Astrocyte of the hippocampus (primary cell): ENCODE measurements around the gene MECP2.

Experiments used
- DNase-seq: peaks from one replicate; pipeline ENCODE4 v3.0.0; 2011; ENCODE audit warnings: low read depth, low spot score

The MECP2 gene

DNA sequence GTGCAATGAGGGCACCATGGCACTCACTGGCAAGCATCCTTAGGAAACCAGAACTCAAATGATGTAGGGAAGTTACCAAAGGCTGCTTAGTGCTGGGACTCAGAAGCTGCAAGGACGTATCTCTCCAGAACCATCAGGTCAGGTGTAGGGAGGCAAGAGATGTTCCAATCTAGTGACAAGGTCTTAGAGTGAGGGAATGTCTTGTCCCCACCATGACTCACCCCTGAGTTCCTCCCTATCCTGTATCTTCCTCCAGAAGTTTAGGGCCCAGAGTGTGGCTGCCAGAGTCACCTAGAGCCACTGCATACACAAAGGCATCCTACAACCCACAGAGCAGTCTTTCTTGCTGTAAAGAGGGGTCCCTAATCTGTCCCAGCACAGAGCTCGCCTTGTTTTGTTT, 63.7 kb downstream of the MECP2 start:
- no peak for DNase-seq

DNA sequence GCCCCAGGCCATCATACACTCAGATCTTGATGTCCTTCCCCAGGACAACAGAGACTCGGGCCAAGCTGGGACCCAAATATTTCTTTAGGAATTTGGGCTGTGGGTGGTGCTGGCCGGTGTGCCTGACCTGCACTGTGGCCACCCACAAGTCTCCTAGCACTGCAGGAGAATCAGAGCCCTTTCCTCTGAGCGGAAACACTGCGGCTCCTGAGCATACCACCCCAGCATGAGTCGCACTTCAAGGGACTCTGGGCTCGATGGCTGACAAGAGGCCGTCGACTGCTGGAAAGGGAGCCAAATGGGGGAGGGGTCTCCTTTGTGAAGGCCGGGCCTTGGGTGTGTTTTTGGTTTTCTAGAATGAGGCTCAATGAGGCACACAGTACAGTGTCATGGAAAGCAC, 64.9 kb downstream of the MECP2 start:
- DNase-seq: peak; percentile 28

DNA sequence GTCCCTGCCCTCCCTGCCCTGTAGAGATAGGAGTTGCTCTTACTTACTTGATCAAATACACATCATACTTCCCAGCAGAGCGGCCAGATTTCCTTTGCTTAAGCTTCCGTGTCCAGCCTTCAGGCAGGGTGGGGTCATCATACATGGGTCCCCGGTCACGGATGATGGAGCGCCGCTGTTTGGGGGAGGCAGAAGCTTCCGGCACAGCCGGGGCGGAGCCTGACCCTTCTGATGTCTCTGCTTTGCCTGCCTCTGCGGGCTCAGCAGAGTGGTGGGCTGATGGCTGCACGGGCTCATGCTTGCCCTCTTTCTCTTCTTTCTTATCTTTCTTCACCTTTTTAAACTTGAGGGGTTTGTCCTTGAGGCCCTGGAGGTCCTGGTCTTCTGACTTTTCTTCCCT, 65.4 kb downstream of the MECP2 start:
- DNase-seq: no peak

DNA sequence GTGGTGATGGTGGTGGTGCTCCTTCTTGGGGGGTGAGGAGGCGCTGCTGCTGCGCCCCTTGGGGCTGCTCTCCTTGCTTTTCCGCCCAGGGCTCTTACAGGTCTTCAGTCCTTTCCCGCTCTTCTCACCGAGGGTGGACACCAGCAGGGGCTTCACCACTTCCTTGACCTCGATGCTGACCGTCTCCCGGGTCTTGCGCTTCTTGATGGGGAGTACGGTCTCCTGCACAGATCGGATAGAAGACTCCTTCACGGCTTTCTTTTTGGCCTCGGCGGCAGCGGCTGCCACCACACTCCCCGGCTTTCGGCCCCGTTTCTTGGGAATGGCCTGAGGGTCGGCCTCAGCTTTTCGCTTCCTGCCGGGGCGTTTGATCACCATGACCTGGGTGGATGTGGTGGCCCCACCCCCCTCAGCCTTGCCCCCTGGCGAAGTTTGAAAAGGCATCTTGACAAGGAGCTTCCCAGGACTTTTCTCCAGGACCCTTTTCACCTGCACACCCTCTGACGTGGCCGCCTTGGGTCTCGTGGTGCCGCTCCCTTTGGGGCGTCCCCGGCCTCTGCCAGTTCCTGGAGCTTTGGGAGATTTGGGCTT, 66.7 kb downstream of the MECP2 start:
- no peak for DNase-seq

DNA sequence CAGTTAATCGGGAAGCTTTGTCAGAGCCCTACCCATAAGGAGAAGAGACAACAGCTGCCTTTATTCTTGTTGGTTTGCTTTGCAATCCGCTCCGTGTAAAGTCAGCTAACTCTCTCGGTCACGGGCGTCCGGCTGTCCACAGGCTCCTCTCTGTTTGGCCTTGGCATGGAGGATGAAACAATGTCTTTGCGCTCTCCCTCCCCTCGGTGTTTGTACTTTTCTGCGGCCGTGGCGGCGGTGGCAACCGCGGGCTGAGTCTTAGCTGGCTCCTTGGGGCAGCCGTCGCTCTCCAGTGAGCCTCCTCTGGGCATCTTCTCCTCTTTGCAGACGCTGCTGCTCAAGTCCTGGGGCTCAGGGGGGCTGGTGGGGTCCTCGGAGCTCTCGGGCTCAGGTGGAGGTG, 67.3 kb downstream of the MECP2 start:
- DNase-seq: no peak

DNA sequence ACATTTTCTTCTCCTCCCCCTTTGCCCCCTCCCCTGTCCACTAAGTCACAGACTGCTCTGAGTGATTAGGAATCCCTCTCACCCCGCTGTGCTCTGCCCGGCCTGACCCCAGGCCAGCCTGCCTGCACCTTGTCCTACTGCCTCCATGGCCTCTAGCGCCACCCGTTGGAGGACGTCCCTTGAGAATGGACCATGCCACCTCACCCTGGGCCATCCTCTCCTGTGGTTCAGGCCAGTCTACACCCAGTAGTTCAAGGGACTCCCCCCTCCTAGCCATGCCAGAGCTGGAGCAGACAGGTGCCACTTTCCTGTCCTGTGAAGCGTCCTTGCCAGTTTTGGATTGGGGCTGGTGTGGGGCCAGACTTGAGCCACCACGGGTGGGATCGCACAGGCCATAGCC, 68.1 kb downstream of the MECP2 start:
- no peak for DNase-seq

DNA sequence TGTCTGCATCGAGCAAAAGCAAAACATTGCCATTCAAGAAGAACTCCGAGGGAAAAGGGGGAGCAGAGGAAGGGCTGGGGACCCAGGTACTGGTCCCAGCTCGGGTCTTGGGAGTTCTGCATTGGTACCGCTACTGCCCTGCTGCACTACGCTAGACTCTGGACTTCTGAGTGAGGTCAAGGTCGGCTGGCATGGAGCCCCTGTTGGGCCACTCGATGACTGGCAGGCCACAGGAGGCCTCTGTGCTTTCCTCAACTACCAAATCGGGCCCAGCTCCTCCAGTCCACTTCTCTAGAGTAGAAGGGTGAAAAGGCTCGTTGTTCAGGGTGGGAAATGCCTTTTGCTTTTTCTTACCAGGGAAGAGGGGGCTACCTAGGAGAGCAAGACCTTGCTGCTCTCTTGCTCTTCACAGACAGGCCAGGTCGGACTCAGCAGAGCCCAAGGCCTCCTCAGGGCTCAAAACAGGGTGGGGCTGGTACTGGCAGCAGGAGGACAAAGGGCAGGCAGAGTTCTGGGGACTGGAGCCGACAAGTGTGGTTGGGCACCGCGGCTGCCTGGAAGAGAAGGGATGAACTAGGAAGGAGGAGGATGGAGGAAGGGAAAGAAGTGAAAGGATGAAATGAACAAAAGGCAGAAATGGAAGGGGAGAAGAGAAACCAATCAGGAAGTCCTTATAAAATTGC, 68.9 kb downstream of the MECP2 start:
- DNase-seq: no peak

DNA sequence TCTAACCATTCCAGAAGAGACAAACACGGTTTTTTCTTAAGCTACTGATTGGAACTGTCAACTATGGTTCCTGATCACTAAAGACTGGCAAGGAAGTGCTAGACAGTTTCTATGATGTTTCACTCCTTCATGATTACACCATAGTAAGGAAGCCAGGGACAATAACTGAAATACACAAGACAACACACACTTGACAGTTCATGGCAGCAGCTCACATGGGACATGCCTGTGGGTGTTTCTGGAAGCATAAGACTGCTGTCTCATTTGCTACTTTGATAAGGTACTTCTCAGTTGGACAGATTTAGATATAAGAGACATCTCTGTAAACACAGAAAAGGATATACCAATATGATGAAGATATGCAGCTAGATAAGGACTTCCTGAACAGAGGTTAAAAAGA, 69.5 kb downstream of the MECP2 start:
- no peak for DNase-seq

DNA sequence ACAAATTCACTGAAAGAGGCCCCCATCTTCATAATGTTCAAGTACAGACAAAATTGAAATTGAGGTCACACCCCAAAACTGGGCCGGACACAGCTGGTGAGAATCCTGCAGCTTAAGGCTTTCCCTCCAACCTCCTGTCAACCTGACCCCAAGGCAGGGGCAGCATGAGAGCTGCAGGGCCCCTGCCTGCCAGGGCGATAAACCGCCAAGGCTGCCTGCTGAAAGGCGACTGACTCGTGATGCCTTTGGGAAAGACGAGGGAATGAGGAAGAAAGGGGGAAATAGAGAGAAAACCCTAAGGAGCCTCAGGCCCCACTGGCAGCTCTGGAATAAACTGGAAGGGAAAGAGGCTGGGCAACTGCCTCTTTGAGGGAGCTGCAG, 70.5 kb downstream of the MECP2 start:
- DNase-seq: no peak

DNA sequence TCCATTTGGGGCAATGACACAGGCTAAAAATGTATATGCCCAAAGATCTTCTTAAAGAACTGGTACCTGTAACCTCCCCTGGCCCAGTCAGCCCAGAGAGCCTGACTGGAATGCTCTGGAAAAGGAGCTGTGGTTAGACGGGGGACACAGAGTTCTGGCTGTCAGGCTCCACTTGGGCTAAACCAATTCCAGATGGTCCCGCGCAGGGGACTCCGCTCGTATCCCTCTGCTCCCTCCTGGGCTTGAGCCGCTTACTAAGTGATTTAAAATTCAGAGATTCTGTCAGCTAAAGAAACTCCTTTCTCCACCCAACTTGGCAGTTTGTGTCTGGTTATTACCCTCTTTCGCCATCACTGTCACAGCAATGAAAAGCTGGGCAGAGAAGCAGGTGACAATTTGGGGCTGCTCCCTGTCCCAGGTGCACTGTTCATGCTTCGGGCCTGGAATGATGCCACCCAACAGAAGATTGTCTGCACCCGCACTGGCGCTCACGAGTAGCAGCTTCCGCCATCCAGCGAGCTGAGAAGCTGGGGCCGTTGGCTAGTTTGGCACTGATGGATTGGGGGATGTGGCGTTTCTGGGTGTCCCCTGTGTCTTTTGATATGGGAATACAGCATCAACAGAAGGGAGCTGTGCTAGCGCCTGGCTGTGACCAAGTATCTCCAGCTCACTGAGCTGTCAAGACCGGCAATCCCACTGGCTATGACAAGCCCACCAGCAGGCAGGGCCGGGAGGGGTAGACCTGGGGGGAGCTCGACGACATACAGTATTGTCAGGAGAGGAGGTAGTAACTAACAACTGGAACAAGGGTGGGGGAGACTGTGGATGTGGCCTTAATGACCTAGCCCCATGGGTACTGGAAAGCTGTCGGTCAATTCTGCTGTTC, 71.1 kb downstream of the MECP2 start:
- no peak for DNase-seq

DNA sequence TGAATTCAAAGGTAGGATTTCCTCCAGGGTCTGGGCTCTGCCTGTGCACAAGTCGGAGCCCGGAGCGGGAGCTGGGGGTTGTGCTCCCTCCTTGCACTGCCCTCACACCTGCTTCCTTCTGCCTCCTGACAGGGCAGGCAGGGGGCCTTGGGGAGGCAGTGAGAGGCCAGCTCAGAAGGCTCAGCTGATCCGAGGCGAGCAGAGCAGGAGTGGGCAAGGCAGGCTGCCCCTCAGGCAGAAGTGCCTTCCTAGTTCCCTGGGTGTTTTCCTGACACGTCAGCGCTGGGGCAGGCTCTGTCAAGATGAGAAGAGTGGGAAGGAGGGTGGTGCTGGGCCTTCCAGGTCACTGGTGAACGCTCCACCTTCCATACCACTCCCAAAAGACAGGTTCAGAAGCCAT, 72.3 kb downstream of the MECP2 start:
- no peak for DNase-seq

DNA sequence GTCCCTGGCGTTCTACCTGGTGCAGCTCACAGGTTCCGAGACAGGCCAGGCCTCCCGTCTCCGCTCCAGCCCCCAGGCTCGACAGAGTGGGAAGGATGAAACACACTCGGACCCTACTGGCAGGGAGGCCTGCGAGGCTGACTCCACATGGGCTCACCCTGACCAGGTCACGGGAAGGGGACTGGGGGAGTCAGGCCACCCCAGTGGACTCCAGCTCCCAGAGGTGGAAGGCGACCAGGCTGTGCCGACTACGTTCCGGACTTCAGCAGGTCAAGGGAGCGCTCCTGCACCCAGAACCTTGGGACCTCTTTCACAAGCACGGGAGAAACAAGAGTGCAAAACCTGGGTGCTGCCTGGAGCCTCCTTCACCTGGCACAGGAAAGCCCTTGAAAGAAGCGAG, 73.2 kb downstream of the MECP2 start:
- DNase-seq: no peak

DNA sequence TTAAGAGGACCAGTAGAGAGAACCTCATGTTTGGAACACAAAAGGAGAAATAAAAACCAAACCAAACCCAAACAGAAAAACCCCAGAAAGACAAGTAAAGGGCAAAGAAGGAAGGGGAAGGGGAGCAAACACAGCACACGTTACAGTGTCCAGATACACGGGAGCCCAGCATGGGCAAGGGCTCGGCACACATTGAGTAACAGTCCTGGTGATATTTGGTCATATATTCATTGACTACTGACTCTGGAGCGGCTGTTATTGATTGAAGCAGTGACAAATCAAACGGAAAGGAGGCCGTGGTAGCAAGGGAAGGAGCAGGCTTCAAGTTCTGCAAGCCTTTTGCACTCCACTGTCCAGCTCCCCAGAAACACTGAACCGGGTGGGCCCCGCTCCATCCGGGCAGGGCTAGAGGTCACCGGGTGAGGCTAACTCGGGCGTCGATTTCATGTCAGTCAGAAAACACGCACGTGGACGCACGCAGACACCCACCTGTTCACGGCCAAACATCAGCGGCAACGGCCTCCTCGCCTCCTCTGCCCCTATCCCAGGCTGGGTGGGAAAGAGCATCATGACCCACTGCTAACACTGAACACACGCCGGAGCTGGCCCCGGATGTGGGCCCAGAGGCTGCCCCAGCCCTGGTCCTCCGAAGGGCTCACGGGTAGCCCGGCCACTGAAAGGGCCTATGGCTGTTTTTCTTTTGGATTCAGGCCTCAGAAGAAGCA, 74.1 kb downstream of the MECP2 start:
- DNase-seq: no peak

DNA sequence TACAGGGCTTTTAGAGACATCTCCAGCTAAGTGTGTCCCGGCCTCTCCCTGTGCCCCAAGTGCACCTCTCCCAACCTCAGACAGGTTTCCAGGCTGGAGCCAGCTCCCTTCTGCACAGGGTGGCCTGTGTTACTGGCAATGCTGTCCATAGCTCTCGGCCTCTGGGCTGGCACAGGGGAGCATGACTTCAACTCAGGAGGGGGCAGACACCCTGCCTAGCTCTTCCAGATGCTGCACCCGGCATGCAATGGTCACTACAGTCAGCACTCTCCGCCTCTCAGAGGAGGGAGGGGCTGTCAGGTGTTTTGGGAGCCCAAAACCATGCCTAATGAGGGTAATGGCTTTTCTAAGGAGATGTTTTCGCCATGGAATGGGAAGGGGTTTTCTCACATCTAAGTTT, 75.4 kb downstream of the MECP2 start:
- no peak for DNase-seq

DNA sequence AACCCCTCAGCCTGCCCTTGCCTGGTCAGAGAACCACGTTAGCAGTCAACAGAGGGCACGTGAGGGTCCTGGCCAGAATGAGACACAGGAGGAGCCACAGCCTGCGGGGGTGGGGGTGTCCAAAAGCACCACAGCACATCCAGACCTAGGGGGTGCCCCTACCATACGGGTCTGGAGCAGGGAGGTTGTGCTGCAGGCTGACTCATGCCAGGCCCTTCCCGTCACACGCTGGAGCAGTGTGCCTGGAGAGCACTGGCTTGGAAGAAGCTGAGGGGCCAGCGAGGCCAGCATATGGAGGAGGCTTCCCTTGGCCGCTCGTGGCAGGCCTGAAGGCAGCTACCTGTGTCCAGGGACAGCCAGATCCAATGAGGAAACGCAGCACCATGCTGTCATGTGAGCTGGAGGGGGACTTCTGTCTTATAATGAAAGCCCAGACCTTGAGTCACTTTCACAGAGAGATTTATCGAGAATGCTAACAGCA, 76.3 kb downstream of the MECP2 start:
- peak; percentile 71 for DNase-seq

DNA sequence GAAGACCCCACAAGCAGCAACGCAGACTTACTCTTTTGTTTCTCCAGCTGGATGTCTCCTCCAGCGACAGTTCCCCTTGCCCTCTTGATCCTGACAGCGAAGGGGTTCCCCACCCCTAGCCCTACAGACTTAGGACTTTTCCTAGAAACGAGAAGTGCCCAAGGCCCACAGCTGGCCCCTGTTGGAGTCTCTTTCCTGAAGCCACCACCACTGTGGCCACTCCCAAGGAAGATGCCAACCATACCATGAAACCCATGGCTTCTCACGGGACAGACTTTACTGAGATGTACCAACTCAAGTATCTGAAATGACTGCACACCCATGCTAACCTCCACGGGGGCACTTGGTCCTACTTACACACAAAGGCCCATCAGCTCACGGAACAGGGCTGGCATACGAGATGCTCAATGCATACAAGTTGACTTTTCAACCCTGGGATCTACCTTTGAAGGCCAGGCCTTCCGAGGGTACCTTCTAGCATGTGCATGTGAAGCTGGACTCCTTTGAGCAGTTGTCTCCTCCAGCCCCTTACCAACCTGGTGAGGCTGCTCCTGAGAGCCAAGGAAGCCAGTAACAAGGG, 76.9 kb downstream of the MECP2 start:
- no peak for DNase-seq

DNA sequence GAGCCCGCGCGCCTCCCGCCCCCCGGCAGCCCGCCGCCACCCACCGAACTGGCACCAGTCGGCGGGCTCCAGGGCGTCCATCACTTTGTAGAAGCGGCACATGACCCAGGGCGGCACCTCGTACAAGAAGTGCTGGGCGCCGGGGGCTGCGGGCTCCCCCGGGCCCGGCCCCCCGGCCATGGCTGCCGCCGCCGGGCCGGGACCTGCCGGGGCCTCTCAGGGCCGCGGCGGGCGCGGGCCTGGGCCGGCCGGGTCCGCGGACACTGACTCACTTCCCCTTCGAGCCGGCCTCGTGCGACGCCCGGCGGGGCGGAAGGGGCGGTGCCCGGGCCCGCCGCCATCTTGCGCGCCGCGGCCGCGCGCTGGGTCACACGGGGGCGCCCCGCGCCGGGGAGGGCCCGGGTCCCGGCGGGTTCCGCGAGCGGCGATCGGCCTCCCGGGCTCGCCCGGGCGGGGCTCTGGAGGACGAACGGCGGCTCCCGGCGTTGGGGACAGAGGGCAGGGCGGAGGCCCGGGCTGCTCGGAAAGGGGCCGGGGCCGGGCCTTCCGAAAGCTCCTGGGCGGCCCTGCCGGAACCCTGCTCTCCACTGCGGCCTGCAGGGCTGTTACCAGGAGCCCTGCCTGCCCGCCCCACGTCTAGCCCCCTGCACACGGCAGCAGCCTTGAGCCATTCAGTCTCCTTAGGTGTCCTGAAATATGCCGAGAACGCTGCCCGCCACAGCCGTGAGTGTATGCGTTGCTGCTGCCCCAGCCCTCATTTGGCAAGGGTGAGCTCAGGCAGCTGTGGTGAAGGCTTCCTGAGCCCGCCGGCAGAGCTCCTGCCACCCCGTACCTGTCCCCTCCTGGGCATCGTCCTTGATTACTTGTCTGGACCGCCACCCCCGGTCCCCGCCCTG, 77.6 kb downstream of the MECP2 start, which contains the start of gene IRAK1:
IRAK1 (minus strand) TSS at position 270 of the 896 bp plus-strand sequence; CDS start at position 180, 90 bp downstream.
- DNase-seq: peak; percentile 83

DNA sequence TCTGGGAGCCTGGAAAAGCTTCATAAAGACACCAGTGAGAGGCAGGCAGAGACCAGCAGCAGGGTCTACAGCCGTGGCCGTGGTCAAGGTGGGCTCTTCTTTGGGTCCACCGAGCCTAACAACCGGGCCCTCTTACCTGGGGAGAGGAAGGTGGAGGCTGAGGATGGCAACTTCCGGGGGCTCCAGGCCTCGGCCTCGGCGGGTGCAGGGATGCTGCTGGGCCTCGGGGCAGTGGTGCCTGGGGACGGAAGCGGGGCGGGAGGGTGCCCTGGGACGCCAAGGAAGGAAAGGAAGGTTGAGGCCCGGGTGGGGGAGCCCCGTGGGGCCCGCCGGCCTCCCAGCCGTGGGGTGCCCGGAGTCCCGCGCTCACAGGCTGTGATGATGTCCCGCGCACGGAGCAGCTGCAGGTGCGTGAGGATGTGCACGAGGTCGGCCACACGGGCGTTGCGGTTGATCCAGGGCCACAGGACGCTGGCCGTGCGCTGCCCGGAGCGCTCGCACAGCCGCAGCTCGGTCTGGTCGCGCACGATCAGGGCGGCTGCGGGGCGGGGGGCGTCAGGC, 78.4 kb downstream of the MECP2 start:
- DNase-seq: peak; percentile 35

DNA sequence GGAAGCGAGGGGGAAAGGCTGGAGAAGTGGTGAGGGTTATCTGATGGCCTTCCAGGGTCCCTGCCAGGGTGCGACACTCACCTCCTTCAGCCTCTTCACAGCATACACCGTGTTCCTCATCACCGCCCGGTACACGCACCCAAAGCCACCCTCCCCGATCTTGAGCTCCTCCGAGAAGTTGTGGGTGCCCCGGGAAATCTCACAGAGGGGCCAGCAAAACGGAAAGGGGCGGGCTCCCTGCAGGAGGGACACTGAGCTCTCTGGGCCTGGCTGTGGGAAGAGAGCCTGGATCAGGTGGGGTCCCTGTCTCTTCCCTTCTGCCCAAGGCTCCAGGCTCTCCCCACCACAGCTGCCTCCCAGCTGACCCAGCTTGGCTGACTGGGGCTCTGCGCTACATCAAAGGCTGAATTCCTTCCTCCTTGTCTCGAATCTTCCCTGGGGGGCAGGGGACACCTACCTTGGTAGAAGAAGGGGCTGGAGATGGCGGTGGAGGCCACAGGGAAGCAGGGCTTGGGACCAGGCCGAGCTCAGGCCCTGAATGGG, 78.9 kb downstream of the MECP2 start:
- no peak for DNase-seq
